ENCODE data around the gene RNF125. TPM values are rescaled to one million over a fixed set of nuclear protein-coding genes. Genes with fewer than 3 reads are reported as not detected.

The RNF125 gene
- total RNA-seq, 6 experiments from 2014 or later = 0.12 to 0.66 (median 0.22) TPM

DNA sequence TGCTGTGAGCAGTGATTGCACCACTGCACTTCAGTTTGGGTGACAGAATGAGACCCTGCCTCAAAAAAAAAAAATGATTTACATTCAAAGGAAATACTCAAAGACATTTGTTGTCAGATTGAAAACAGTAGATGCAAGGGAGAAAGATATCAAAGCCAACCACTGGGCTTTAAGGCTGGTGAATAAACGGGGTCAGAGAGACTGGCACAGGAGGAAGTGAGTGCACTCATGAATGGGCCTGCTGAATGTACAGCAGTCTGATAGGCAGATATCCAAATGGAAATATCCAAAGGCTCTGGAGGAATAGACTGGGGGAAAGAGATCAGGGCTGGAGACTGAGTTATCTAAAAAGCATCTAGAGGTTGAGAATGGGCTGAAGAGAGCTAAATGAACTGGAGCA, 10.9 kb downstream of the RNF125 start:
- no peaks in the 10 kb centered on the region for H3K36me3 Mint-ChIP-seq (ENCODE audit: low read depth)
- no peak overlapping the region for H3K27ac Mint-ChIP-seq
- DNase-seq = no peak
- H3K4me3 Mint-ChIP-seq = no peak overlapping the region
- no peak for TF ChIP-seq CTCF (IDR thresholded peaks at IDR 0.05)
- H3K9me3 Mint-ChIP-seq = no peaks in the 10 kb centered on the region
- H3K27me3 Mint-ChIP-seq (ENCODE audit: insufficient read depth) = peaks cover 16% of the 10 kb centered on the region
- no peaks in the 10 kb centered on the region for H3K4me1 Mint-ChIP-seq (ENCODE audit: low read depth)

DNA sequence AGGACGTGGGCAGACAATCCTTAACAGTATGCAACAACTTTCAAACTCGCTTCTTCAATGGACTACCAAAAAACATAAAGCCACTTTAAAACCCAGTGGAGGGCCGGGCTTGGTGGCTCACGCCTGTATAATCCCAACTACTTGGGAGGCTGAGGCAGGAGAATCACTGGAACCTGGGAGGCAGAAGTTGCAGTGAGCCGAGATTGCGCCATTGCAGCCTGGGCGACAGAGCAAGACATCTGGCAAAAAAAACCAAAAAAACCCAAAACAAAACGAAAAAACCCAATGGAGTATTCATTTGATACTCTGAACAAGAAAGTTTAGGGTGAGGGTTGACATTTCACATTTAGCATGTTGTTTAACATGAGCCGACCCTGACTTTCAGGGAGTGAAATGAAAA, 14.0 kb downstream of the RNF125 start:
- Mint-ChIP-seq H3K4me3 (no peak overlapping the region), H3K9me3 (no peaks in the 10 kb centered on the region), H3K36me3 (ENCODE audit: low read depth) (no peaks in the 10 kb centered on the region), H3K4me1 (ENCODE audit: low read depth) (no peaks in the 10 kb centered on the region), H3K27ac (no peak overlapping the region), H3K27me3 (ENCODE audit: insufficient read depth) (peaks cover 13% of the 10 kb centered on the region)
- TF ChIP-seq CTCF (IDR thresholded peaks at IDR 0.05) = no peak
- no peak for DNase-seq

- no peaks in the 10 kb centered on the region for H3K9me3 Mint-ChIP-seq
- no peak overlapping the region for H3K27ac Mint-ChIP-seq
- DNase-seq = no peak
- no peak for TF ChIP-seq CTCF (IDR thresholded peaks at IDR 0.05)
- H3K4me1 Mint-ChIP-seq (ENCODE audit: low read depth) = no peaks in the 10 kb centered on the region
- no peak overlapping the region for H3K4me3 Mint-ChIP-seq
- H3K36me3 Mint-ChIP-seq (ENCODE audit: low read depth) = no peaks in the 10 kb centered on the region
- peaks cover 7% of the 10 kb centered on the region for H3K27me3 Mint-ChIP-seq (ENCODE audit: insufficient read depth)
Observed at GRCh38 chr18:32036506-32037180, 18.0 kb downstream of the RNF125 start.

DNA sequence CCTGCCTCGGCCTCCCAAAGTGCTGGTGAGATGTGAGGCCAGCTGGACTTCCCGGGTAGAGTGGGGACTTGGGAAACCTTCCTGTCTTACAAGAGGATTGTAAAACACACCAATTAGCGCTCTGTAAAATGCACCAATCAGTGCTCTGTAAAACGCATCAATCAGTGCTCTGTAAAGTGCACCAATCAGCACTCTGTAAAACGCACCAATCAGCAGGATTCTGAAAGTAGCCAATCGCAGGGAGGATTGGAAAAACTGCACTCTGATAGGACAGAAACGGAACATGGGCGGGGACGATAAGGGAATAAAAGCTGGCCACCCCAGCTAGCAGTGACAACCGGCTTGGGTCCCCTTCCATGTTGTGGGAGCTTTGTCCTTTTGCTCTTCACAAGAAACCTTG, 19.0 kb downstream of the RNF125 start:
- no peaks in the 10 kb centered on the region for H3K9me3 Mint-ChIP-seq
- H3K27ac Mint-ChIP-seq = no peak overlapping the region
- H3K4me1 Mint-ChIP-seq (ENCODE audit: low read depth) = no peaks in the 10 kb centered on the region
- H3K4me3 Mint-ChIP-seq = no peak overlapping the region
- no peaks in the 10 kb centered on the region for H3K36me3 Mint-ChIP-seq (ENCODE audit: low read depth)
- peaks cover 10% of the 10 kb centered on the region for H3K27me3 Mint-ChIP-seq (ENCODE audit: insufficient read depth)
- no peak for DNase-seq
- no peak for TF ChIP-seq CTCF (IDR thresholded peaks at IDR 0.05)

GRCh38 chr18:32040936-32041335, 22.3 kb downstream of the RNF125 start:
- no peaks in the 10 kb centered on the region for H3K9me3 Mint-ChIP-seq
- no peak for DNase-seq
- no peak for TF ChIP-seq CTCF (IDR thresholded peaks at IDR 0.05)
- H3K27ac Mint-ChIP-seq = no peak overlapping the region
- no peaks in the 10 kb centered on the region for H3K4me1 Mint-ChIP-seq (ENCODE audit: low read depth)
- no peak overlapping the region for H3K4me3 Mint-ChIP-seq
- H3K36me3 Mint-ChIP-seq (ENCODE audit: low read depth) = no peaks in the 10 kb centered on the region
- peaks cover 7% of the 10 kb centered on the region for H3K27me3 Mint-ChIP-seq (ENCODE audit: insufficient read depth)
